GM12875 (cell line): ENCODE measurements around the gene LHCGR.

Source experiments
- H3K4me3 ChIP-seq: one replicate; pipeline ENCODE4 v1.5.1; 2011; ENCODE audit warnings: low read depth, low read length, control low read depth
- CTCF ChIP-seq: IDR thresholded peaks from 2 replicates; pipeline ENCODE4 v1.5.1; 2011; ENCODE audit warnings: low read depth, mild to moderate bottlenecking, control low read depth, inconsistent platforms, low read length, moderate library complexity, borderline replicate concordance; ENCODE audit not compliant: insufficient read depth

LHCGR gene

GRCh38 chr2:48719480-48720177 lies 35.9 kb downstream of the LHCGR start:
- no peak overlapping the region for H3K4me3 ChIP-seq
- TF ChIP-seq CTCF = no peak

GRCh38 chr2:48717846-48718245 lies 37.7 kb downstream of the LHCGR start:
- no peak for TF ChIP-seq CTCF
- no peak overlapping the region for H3K4me3 ChIP-seq

GRCh38 chr2:48715956-48716355 lies 39.6 kb downstream of the LHCGR start:
- H3K4me3 ChIP-seq = no peak overlapping the region
- TF ChIP-seq CTCF = no peak

GRCh38 chr2:48715042-48715899 lies 40.3 kb downstream of the LHCGR start:
- no peak for TF ChIP-seq CTCF
- no peak overlapping the region for H3K4me3 ChIP-seq

- TF ChIP-seq CTCF = no peak
- H3K4me3 ChIP-seq = no peak overlapping the region
These were observed 41.3 kb downstream of the LHCGR start for GRCh38 chr2:48714245-48714644.

GRCh38 chr2:48713647-48714046 lies 41.9 kb downstream of the LHCGR start:
- no peak overlapping the region for H3K4me3 ChIP-seq
- no peak for TF ChIP-seq CTCF

GRCh38 chr2:48712151-48712550 lies 43.4 kb downstream of the LHCGR start:
- no peak for TF ChIP-seq CTCF
- H3K4me3 ChIP-seq = no peak overlapping the region
